Measurements from ENCODE around the gene ADH6. TPM values are rescaled to one million over a fixed set of nuclear protein-coding genes. Genes with fewer than 3 reads are reported as not detected.

Gene ADH6
- total RNA-seq, 1 experiment from 2014 or later = not detected

DNA sequence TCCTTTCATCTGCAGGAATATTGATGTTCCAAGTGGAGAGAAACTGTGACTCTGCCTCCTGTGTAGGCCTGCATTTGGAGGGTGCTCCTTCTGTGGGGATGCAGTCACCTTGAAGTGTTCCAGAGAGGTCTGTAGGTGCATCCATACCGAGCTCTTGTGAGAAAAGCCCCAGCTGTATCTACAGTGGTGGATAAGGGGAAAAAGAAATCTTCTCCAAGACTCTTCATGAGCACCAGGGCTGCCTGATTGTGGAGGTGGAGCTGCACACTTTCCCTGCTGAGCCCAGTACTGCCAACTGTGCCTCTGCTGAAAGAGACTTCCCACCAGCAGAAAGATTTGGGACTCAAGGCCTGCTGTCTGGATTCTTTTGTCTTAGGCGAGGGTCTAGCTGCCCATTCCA, 39.9 kb downstream of the ADH6 start:
- Mint-ChIP-seq H3K27ac (peak overlapping the region in 1 of 3 experiments; percentile 74; a peak in 4 of 7 replicates), H3K9me3 (peaks cover 15 to 23% of the 10 kb centered on the region in 2 experiments), H3K27me3 (ENCODE audit: low read depth) (no peaks in the 10 kb centered on the region), H3K4me3 (no peak overlapping the region), H3K4me1 (no peaks in the 10 kb centered on the region), H3K36me3 (ENCODE audit: insufficient read depth in 1 of 3, low read depth in 3 of 3) (peaks cover 2 to 16% (median 7%) of the 10 kb centered on the region in 3 experiments; a peak in 5 of 7 replicates)
- Histone ChIP-seq H2AK5ac (ENCODE audit: insufficient read length, low read length) (no peak overlapping the region), H3K4ac (ENCODE audit: low read depth, low read length) (no peak overlapping the region), H2BK5ac (ENCODE audit: insufficient read length, low read length) (no peak overlapping the region), H2BK120ac (ENCODE audit: low read depth, low read length, poor library complexity, severe bottlenecking) (no peak overlapping the region), H2BK15ac (ENCODE audit: low read depth, low read length) (no peak overlapping the region), H3K14ac (ENCODE audit: insufficient read depth, low read length) (no peak overlapping the region), H3K27ac (ENCODE audit: insufficient read length, low read depth, low read length) (no peak overlapping the region), H3K9me3 (ENCODE audit: control insufficient read depth, low read depth, low read length) (no peaks in the 10 kb centered on the region), H3K23ac (ENCODE audit: insufficient read length, low read depth, low read length) (no peak overlapping the region), H3K18ac (ENCODE audit: insufficient read length, low read depth, low read length) (no peak overlapping the region), H3K79me2 (ENCODE audit: insufficient read depth, low read length) (no peaks in the 10 kb centered on the region), H3K56ac (ENCODE audit: insufficient read length, low read depth, low read length) (no peak overlapping the region), H4K5ac (ENCODE audit: insufficient read length, low read depth, low read length) (no peak overlapping the region), H4K20me1 (ENCODE audit: control insufficient read depth, insufficient read depth, insufficient read length) (no peaks in the 10 kb centered on the region), H2BK20ac (ENCODE audit: low read depth, low read length, poor library complexity, severe bottlenecking) (no peak overlapping the region), H4K8ac (replicated peaks; ENCODE audit: insufficient read length, low read depth, low read length) (no peak overlapping the region), H4K91ac (ENCODE audit: insufficient read length, low read depth, low read length) (no peak overlapping the region), H3T11ph (ENCODE audit: low read length) (no peak overlapping the region), H3K27me3 (ENCODE audit: insufficient read depth, low read length) (no peaks in the 10 kb centered on the region), H3K4me2 (ENCODE audit: insufficient read depth, insufficient read length, low read length) (no peak overlapping the region), H2BK12ac (ENCODE audit: insufficient read length, low read depth, low read length) (no peak overlapping the region), H3K4me1 (ENCODE audit: insufficient read depth, low read length) (no peaks in the 10 kb centered on the region), H2AFZ (ENCODE audit: low read length) (no peak overlapping the region), H3K9ac (ENCODE audit: extremely low read depth, insufficient read length, low read length) (no peak overlapping the region), H3K79me1 (ENCODE audit: insufficient read depth, low read depth, low read length, poor library complexity, severe bottlenecking) (no peaks in the 10 kb centered on the region), H3K23me2 (ENCODE audit: insufficient read length, low read depth, low read length, poor library complexity, severe bottlenecking) (no peaks in the 10 kb centered on the region)
- TF ChIP-seq, protein P1, sequence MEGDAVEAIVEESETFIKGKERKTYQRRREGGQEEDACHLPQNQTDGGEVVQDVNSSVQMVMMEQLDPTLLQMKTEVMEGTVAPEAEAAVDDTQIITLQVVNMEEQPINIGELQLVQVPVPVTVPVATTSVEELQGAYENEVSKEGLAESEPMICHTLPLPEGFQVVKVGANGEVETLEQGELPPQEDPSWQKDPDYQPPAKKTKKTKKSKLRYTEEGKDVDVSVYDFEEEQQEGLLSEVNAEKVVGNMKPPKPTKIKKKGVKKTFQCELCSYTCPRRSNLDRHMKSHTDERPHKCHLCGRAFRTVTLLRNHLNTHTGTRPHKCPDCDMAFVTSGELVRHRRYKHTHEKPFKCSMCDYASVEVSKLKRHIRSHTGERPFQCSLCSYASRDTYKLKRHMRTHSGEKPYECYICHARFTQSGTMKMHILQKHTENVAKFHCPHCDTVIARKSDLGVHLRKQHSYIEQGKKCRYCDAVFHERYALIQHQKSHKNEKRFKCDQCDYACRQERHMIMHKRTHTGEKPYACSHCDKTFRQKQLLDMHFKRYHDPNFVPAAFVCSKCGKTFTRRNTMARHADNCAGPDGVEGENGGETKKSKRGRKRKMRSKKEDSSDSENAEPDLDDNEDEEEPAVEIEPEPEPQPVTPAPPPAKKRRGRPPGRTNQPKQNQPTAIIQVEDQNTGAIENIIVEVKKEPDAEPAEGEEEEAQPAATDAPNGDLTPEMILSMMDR (conservative IDR thresholded peaks at IDR 0.05) = no peak
- WGBS (ENCODE audit: extremely low coverage, insufficient read length, low lambda C conversion rate) = no CpG with 5 or more reads among the region's 2 CpGs
- DNase-seq = no peak

All from H9 (cell line).